HG03432 (cell line): Measurements from ENCODE around the gene DDX1.
A peak's percentile ranks its signal among the peaks of the same experiment; 100 is the strongest.

Experiments used
- ATAC-seq: cut with Tn5 transposase; IDR thresholded peaks from one replicate; pipeline ENCODE4 v1.9.1; 2021; ENCODE audit warnings: mild to moderate bottlenecking, moderate library complexity; ENCODE audit not compliant: unreplicated experiment

The DDX1 gene

DNA sequence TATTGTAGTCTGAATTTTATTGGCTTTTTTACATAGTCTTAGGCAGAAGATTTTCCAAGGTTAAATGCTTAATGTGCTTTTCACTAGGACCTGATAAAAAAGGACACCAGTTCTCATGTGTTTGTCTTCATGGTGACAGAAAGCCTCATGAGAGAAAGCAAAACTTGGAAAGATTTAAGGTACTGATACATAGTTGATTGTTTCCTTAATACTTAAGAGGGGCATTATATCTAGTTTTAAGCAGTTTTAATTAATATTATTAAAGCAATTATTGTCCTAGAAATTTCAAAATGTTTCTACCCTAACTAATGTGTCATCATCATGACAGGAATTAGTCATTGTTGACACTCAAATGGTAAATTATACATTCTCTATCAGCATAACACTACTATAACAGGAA is 35.3 kb downstream of the DDX1 start:
- no peak for ATAC-seq

GRCh38 chr2:15627817-15628684 is 36.4 kb downstream of the DDX1 start:
- no peak for ATAC-seq

DNA sequence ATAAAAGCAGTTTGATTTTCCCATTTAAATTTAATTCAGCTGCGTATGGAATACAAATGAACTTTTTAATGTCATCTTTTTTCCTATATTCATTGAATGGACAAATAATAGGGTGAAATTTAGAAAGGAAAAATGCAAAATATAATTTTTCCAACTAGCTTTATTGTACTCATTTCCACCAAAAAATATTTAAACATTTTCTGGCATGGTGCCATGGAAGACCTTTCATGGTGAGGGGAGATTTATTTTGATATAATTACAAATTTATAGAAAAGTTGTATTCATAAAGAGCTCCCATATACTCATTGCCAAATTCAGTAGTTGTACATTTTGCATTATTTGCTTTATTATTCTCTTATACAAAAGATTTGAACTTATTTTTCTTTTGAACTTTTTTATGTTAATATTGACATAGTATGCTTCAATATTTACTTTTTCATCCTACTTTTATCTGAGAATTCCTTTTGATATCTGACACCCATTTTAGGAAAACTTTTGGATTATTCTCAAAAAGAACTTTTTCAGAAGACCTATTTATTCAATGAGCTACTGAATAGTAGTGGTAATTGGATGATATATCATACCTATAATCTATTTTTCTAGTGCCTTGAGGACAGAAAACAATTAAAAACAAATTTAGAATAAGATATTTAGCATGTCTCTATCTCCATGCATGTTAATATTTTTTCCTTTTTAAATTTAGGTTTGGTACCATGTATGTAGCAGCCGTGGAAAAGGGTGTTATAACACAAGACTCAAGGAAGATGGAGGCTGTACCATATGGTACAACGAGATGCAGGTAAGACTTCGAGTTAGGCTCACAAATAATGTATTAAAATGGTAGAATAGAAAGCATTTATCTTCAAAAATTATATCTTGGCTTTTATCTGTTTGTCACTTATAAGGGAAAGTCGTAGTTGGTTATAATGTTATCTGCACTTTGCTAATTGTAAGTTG is 37.5 kb downstream of the DDX1 start:
- no peak for ATAC-seq

DNA sequence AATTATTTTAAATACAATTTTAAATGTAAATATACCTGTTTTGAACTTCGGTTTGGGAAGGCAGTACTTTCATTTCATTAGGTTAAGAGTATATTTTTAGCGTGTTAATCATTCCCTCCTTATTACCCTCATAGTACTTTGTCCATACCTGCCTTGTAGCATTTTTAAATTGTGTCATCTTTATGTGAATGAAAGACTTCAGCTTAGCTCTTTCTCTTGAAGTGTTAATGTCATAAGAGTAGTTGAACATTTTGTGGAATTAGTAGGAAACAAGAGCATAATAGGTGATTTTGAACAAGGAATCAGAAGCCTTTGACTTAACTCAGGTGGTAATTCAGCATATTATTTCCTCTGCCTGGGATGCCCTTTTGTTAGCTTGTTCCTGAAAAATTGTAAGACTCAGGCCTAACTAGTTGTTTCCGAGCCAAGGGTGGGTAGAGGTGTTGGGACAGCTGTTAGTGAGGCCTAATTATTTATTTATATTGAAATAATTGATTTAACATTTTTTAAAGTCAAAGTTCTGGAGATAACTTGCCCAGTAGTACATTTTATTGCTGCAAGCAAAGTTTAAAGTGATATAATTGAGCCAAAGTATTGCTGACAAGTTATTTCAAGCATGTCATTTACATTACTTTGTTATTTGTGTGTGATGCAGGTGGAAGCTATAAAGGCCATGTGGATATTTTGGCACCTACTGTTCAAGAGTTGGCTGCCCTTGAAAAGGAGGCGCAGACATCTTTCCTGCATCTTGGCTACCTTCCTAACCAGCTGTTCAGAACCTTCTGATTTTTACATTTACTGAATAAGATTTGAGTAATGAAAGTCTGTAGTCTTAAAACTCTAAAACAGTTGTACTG is 38.7 kb downstream of the DDX1 start:
- no peak for ATAC-seq

DNA sequence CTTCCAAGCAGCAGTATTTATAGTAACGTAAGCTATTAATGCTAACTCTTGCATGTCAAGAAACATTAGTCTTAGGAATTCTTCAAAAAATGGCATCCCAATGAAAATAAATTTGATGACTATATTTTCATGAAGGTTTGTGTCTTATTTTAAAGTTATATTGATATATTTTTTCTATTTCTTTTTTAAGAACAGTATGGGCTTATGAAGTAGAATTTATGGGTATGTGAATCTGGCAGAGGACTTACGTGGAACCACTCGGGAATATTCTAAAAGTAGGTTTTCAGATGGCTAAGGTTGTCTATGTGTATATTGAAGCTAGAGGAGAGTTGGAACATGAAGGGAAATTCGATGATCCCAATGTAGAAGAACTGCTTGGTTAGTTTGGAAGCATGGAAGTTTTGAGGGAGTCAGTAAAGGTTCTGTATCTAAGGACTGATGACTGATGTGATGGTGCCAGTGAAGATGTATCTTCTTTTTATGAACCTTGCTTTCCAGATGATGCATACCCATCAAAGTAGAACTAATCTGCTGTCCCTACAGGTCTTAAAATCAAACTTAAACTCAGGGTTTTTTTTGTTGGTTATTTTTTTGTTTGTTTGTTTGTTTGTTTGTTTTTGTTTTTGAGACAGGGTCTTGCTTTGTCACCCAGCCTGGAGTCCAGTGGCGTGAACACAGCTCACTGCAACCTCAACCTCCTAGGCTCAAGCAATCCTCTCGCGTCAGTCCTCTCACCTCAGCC is 39.5 kb downstream of the DDX1 start:
- no peak for ATAC-seq

- no peak for ATAC-seq
Observed at GRCh38 chr2:15631883-15632282, 40.2 kb downstream of the DDX1 start.

DNA sequence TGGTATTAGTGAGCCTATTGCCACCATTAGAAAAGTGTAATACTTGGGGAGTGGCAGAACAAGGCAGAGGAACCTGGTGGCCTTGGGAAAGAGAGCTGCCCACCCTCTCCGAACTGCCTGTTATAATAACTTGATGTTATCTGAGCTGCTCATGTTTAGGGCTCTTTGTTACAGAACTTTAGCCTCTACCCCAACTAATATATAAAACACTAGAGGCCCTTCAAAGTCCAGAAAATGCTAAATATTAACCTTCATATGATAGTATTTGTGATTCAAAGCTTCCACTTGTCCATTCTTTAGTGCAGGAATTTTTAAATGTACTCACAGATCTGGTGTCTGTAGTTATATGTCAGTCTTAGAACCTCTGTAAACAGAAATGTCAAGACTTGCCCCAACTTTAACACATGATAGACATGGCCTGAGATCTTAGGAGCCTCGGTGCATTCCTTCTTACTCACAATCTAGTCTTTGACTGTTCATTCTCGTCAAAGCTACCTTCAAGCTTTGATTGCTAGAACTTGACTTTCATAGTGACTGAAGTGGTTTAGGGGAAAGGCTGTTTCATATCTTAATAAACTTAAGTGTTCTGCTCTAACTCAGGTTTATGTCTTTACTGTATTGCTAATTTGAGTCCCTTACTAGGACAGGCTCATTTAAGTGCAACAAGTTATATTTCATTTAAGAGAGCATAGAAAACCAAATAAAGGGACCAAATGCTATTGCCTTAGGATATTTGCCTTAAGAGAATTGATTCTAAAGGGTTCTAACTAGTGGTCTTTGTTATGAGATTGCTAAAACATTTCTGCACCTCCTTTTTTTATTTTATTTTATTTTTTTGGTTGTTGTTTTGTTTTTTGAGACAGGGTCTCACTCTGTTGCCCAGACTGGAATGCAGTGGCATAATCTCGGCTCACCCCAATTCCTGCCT is 41.6 kb downstream of the DDX1 start:
- no peak for ATAC-seq

GRCh38 chr2:15633971-15634346 is 42.3 kb downstream of the DDX1 start:
- no peak for ATAC-seq

DNA sequence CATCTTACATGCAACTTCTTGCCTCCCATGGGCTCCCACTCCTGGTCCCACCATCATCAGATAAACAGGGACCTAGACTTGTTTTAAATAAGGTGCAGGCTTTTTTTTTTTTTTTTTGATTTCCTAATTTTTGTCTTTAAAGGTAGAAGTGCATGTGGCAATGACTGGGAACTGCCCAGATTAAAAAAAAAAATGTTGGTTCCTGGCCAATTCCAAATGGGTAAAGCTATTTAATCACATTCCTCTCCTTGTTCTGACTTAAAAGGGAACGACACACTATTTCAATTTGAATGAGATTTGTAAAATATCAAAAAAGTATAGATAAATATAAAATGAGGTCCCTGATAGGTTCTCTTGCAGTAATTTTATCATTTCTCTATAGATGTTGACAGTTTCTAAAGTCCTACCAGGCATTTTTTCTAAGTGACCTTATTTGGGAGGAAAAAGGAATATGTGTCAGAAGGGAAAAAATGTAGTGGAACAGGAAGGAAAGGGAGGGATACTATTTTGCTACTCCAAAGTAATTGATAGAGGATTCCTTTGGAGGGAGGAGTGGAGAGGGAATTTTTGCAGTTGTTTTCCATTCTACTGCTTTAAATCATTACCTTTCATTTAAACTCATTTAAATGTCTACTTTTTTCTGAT is 43.3 kb downstream of the DDX1 start:
- no peak for ATAC-seq

DNA sequence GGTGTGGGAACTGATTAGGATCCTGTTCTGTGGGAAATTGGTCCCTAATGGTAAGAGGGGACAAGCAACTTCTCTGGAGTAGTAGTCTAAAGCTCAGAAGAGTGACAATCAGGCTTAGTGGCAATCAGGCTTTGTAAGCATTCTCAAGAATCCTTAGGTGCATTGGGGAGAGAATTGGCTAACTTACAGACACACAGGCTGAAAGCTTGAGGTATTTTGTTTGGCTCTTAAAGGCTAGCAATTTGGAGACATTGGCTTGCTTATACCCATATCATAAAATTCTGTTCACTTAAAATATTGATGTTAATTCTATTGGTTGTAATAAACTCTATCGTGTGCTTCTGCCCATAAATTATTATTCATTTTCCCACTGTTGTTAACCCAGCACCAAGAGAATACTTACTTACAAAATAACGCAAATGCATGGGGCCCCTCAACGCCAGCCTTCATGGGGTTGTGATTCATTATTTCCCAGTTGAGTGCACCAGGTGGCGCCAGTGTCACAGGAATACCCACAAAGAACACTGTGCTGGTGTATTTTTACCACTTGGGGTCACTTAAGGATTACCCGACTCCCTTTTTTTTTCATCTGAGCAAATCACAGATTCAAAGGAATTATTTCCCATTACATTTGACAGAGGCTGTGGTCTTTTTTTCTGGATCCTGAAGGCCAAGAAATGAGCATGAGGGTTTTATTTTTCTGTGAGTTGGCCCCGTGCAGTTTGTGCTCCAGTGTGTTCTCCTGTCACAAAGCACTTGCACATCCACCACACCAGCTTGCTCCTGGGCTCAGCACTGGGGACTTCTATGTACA is 45.5 kb downstream of the DDX1 start:
- peak; percentile 94 for ATAC-seq

- no peak for ATAC-seq
Observed at GRCh38 chr2:15638720-15639119, 47.1 kb downstream of the DDX1 start.

DNA sequence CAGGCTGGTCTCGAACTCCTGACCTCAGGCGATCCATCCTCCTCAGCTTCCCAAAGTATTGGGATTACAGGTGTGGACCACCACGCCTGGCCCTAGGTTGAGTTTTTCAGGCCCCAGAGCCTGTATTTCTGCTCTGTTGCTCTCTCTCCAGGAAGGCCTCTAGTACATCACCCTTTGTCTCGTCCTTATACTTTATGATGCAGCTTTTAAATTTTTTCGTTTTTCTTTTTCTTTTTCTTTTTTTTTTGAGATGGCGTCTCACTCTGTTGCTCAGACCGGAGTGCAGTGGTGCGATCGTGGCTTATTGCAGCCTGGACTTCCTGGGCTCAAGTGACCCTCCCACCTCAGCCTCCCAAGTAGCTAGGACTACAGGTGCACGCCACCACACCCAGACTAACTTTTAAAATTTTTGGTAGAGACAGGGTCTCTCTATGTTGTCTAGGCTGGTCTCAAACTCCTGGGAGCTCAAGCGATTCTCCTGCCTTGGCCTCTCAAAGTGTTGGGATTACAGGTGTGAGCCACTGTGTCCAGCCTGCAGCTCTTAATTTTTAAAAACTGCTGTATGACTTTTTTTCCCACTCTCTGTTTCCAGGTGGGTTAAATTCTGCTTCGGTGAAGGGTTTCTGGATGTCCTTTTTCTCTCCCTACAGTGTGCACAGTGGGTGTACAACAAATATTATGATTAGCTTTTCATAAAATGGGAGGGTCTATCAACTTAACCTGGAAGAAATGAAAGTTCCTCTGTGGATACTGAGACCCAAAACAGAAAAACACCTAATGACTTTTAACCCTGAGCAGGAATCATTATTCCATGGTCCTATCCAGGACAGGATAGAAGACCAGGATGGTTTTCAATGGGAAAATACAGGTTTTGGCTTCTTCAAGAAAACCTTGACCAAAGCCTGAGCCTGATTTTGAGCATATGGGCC is 47.9 kb downstream of the DDX1 start:
- ATAC-seq = no peak

- no peak for ATAC-seq
Observed at GRCh38 chr2:15640261-15640711, 48.6 kb downstream of the DDX1 start.

DNA sequence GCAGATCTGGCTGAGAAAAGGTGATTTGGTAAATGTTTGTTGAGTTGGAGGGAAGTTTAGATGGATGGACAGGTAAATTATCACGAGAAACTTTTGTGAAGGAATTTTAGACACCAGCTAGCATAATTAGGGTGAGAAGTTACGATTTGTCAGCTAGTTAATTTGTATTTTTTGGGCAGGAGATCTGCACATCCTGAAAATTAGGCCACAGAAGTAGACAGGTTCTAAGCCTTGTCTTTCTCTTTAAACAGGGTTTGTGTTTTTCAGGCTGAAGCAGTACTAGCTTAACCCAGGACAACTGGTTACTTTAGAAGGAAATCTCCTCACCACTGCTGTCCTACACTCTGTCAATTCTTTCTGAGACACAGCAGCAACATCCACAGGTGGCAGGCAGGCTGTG is 49.1 kb downstream of the DDX1 start:
- ATAC-seq = no peak

- ATAC-seq = no peak
Observed at GRCh38 chr2:15641530-15641982, 49.9 kb downstream of the DDX1 start.

DNA sequence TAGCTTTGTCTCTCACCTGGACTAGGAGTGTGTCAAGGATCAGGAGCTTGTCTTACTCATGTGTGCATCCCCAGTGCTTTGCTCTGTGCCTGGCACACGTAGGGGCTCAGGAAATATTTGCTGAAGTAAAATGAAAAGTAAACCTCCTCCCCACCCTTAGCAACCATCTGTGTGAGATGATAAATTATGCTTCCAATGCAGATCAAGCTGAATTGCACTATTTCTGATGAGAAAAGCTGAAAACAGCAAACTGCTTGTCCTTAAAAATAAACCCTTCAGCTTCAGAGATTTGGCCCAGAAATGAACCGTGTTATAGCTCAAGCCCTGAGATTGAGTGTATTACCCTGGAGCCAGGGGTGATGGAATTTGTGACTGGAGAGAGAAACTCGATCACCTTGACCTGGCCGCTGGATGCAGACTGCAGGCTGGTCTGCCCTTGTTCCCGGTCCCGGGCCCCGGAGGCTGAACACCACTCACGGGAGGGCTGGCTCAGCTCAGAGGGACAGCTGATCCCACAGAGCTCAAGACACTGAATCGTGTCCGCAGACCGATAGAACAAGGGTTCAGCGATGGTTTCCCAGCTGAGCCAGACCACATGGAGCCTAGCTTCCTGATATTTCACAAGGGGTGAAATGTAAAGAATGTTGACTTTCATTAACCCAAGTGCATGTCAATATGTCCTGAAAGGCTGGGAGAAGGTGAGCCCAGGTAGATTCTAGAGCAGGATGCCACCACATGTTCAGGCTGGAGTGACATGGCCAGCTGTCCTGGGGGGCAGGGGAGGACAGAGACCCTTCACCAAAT is 50.5 kb downstream of the DDX1 start:
- ATAC-seq = no peak
